Stimulated activated CD8-positive, alpha-beta memory T cell treated with anti-CD3 and anti-CD28 coated beads, Interleukin-2, amount 100 ng/mL, for 1 hour (primary cell): ENCODE data around the gene VEGFC.

Source experiments
- DNase-seq, 2 donors: peaks; one replicate each; pipeline ENCODE4 v3.0.0-alpha.2; 2020; ENCODE audit warnings: low read depth in 2 of 2

The VEGFC gene

DNA sequence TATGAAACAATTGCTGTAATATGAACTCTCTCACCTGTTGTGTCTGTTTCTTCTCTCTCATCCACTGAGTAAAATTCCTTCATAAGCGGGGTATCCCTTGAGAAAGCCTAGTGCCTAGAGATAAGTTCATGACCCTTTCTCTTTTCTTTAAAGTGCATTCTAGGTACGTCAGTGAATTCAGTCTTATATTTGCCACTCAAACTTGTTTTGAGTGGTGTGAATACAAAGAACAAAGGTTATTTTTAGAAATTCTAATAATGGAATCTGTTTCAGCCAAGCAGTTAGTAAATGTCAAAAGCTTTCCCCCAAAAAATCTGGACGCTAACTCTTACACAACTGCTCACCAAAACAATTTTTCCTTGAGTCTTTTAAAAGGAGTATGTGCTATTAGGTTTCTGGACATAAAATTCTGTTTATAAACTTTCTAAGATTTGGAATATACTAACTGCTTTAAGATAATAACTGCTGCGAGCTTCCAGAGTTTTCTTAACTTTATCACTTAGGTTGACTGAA is 112.0 kb downstream of the VEGFC start:
- DNase-seq, result no peak

DNA sequence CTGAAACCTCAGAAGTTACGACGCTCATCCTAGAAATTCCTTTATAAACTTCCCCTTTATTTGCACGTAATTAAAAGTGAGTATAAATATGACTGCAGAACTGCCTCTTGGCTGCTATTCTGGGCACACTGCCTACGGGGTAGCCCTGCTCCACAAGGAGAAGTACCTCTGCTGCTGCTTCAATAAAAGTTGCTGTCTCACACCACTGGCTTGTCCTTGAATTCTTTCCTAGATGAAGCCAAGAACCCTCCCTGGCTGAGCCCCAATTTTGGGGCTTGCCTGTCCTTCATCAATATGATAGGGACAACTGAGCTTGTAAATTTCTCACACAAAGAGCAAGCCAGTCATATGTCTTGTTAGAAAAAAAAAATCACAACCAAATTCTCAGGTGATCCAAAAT is 115.8 kb downstream of the VEGFC start:
- DNase-seq, result no peak

DNA sequence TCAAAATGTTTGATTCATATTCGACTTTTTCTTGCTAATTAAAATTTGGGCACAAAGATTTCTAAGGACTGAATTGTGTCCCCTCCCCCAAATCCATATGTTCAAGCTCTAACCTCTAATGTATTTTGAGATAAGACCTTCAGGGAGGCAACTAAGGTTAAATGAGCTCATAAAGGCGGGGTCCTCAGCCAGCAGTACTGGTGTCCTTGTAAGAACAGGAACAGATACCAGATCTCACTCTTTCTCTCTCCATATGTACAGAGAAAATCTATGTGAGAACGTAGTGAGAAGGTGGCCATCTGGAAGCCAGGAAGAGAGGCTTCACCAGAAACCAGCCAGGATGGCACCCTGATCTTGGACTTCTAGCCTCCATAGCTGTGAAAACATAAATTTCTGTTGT is 116.9 kb downstream of the VEGFC start:
- no peak for DNase-seq

DNA sequence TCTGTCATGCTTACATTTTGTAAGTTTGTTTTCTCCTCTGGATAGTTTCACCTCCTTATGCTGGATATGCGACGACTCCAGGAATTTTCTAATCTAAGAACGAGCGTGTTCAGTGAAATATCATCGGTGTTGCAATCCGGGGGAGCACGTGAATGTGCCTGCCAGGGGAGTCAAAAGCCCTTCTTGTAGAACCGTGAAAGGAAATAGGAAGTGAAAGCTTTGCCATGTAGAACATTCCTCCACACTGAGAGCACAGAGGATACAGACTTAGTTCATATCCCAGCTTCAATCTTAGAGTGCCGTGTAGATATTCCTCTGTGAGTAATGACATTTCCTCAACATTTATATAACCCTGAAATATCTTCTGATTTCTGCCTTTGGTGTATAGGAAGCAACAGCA is 121.2 kb downstream of the VEGFC start:
- no peak for DNase-seq

DNA sequence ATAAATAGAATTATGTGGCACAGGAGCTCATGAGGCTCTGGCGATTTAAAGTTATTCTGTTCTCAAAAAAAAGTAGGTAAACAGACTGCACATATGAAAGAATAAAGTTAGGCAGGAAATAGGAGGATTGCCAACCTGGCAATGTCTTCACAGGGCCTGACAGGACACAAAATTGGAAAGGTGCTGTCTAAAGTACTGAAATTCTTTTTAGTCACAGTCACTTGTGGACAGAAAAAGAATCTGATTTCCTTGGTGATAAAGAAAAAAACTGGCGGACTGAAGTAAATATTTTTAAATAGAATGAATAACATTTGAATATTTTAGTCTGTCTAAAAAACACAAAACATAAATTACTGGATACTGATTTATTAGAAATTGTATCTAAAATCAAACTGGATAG is 124.4 kb downstream of the VEGFC start:
- DNase-seq, result no peak

DNA sequence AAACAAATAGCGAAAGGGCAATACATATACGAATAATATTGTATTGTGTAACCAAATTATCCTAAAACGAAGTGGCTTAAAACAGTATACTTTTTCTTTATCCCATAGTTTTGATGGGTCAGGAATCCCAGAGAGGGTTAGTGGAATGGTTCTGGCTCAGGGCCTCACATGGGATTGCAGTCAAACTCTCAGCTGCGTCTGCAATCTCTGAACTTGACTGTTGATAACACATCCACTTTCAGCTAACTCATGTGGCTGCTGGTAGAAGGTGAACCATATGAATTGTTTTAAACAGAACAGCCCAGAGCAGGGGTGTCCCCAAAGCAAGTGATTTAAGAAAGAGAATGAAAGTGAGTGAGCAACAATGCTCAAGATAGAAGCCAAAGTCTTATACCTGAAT is 127.8 kb downstream of the VEGFC start:
- DNase-seq, result no peak

DNA sequence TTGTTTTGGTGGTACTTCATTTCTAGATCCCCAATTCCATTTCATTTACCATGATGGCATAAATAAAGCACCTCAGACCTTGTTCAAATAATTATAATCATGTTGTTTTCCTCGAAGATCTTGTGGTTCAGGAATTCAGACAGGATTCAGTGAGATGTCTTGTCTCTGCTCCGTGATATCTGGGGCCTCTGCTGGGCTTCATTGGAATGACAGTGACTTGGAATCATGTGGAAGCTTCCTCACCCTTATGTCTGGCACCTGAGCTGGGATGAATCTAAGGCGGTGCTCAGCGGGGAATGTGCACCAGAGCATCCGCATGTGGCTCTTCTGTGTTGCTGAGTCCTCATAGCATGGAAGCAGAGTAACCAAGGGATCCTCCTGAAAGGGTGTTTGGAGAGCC is 132.2 kb downstream of the VEGFC start:
- DNase-seq, result no peak

DNA sequence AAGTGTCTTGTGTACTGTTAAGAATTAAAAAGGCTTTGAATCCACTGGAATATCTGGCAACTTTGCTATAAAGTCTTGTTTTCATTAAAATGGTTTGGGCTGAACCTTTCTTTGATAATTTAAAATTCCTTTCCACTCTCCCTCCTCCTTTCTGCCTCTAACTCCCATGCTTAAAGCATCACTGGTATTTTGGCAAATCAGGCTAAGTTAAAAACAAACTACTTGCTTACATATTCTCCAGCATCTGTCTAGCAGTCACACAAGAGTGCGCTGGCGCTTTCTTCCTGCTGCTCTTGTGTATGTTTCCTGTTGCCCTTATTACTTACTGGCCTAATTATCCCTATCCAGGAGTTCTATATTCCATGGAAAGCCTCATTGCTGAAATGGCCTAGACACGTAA is 136.6 kb downstream of the VEGFC start:
- no peak for DNase-seq

DNA sequence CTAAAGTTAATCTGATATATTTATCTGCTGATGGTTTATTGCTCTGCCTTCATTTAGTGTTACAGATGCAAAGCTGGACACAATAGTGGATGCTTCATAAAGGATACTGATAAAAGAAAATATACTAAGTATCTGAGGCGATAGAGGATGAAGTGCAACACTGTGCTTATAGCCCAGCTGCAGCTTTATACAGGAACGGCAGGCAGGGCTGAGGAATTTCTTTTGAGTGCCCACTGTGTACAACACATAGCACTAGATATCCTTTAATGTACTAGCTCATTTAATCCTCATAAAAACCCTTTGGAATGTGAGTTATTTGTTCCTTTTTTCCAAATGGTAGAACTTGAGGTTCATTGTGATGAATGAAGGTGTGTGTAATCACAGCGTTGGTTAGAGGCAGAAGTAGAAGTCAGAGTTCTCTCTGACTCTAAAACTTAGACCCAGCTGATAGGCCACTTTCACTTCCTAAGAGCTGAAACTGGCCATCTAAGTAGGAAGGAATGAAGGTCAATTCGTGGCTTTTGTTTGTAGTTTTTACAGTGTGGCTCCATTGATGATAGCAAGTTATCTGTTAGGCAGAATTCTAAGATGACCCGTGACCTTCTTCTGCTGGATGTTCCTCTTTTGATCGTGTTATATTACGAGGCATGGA is 138.0 kb downstream of the VEGFC start:
- no peak for DNase-seq

DNA sequence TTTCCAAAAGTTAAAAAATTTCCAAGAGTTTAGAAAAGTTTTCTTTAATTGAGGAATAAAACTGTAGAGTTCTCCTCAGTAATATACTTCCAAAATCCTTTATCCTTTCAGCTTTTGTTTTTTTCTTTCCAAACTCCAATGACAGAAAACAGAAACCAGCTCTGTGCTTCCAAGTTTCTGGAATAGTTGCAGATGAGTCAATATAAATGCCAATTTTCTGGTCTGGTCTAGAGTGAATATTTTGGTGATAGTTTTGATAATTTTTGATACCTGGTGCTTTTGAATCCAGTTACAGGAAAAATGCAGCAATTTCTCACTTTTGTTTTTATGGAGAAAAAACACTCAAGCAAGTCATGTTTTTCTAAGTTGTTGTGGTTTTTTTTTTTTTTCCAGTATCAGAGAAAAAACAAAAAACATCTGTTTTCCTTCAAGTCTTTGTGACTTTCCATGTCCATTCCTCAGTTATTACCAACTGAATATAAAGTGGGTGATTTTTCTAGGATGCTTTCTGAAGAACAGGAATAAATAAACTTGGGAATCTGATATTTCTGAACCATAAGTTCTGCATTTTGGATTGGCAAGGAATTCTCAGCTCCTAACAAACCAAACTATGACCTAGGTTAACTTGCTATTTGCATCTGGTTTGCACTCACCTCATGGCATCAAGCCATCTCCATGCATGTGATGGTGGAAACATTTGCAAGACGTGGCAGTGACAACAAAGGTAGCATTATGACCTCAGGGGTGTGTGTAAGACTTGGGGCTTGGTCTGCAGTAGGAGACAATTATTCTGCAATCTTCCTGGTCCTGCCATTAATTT is 139.1 kb downstream of the VEGFC start:
- DNase-seq, result no peak

DNA sequence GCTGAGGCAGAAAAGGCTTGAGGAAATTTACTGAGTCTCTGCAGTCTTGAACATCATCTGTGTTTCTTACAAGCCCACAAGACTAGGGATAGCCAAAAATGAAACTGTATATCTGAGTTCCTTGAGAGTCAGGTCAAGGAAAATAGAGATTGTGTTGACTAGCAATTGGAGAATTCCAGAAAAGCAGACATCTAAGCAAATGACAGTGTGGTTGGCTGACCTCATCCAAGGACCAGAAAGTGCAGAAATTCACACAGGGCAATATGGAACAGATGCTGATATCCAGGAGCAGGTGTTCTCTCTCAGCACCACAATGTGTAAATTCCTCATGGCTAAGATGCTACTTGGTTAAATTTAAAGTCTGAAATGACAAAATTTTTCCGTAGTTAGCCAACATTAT is 146.4 kb downstream of the VEGFC start:
- DNase-seq, result no peak

DNA sequence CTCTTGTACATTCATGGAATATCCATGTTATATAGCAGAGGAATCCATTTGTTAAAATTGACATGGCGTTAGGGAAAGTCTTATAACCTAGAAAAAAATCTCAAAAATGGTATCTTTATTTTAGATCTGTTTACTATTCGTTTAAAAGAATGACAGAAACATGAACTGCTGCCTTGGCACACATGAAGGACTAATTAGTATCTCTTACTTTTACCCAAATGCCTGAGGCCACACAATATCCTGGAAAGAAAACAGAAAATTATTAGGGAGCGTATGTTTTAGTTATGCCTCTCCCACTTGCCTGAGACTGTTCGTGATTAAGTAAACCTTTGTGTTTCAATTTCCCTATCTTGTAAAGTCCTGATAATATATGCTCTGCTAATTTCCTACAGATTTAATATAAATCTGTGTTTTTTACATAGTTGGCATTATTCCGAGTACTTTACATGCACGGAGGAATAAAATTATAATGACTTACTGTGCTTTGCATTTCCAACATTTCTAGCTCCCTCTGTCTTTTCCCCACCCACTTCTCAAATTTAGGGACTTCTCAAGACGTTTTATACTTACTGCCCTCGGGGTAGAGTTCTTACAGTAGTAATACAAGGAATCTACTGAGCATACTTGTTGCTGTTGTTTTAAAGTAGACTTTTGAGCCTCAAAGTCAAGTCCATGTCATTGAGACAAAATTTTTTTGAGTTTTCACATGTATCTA is 147.3 kb downstream of the VEGFC start:
- DNase-seq, result no peak

DNA sequence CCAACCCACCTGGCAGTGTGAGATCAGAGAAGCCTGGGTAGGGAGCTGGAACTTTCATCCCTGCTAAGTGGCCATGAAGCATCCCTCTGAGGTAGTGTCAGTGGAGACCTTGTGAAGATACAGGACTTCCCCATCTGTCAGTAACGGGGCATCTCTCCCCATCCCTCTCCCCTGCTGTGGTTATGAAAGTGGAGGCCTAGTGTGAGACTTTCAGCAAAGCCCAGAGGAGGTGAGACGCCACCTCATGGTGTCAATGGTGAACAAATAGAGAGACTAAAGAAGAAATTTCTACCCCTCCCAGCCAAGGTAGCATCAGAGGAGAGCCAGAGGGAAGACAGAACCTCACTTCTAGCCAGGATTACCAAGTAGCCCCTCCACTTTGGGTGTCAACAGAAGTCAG is 150.2 kb downstream of the VEGFC start:
- no peak for DNase-seq

DNA sequence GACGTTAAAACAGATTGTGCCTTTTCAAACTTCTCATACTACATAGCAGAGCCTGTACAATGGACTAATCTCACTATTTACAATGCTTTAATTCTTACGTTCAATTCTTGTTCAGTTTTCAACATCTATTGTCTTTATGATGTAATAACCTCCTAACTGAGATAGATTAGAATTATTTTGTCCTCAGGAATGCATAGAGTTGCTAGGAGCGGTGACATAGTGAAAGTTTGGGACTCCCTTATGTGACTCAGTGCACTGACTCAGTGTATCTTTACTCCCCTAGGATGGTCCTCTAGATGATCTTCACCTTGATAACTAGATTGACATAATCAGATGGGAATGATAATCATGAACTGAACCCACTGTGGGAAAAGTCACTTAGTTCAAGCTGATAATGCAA is 151.5 kb downstream of the VEGFC start:
- no peak for DNase-seq

DNA sequence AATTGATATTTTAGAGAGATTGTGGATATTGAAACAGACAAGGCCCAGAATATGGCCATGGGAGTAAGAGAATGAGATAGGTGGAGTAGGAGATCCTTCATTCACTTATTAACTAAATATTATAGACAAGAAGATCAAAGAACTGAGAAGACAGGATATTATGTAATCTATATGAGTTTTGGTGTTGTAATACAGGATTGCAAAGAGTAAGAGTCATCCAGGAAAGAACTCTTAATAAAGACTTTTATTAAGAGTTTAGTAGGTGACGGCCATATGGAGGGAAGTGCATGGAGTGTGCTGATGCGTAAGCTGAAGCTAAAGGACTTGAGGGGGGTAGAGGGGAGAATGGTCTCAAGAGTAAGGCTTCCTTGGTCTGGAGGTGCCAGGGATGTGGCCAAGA is 153.7 kb downstream of the VEGFC start:
- no peak for DNase-seq

DNA sequence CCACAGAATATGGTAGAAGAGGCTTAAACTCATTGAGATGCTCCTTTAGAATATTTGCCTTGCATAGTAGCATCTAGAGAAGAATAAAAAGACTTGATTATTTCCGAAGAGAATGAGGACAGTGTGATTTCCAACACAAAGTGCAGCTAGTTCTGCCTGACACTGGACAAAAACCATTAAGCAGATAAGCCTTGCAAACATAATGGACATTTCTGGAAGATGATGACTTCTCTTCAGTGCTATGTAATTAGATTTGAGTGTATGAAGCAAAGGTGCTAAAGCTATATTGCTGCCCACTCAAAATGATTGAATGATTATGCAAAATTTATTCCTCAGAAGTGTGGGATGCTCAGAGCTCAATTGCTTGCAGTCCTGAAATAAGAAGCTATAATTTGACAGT is 156.4 kb downstream of the VEGFC start:
- DNase-seq, result no peak

DNA sequence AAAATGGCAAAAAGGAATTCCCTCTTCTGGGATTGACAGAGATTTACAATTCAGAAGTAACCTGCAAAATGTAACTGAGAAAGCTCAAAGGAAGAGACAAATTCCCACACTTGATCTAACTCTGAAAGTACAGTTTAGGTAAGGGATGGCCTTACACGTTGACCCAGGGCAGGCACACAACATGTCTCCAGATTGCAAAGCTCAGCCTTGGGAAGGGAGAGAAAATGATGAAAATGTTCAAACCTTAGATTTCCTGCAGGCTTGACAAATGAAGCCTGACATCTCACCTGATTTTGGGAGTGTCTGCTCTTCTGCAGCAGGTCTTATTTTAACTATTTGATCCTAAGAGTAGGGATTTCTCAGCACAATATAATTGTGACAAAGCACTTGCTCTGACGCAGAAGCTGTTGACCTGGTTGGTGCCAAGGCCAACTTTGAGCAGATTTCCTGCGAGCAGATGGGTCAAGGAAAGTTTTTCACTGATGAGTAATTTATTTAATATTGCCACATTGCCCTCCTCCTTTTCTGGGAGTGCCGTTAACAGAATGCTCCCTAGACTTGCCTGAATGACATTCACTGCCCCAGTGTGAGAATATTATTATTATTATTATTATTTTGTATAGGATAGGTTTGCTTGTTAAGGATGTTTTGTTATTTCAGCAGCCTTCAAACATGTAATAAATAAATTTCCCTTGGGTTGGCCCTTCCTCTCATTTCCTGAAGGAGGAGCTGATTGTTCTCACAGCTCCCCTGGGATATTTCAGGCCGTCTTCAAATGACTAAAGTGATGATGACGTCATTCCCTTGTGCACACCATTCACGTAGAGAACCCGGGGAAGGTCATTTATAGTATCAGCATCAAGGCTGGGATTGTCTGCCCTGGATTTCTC is 157.1 kb downstream of the VEGFC start:
- DNase-seq, result no peak
